ENCODE results near the gene SIPA1L3. TPM values are rescaled to one million over a fixed set of nuclear protein-coding genes. Genes with fewer than 3 reads are reported as not detected.

Gene SIPA1L3
- total and polyA plus RNA-seq, 2 experiments from 2014 or later: 13.7 to 23.3 TPM

- H3K9me3 ChIP-seq (ENCODE audit: low read depth): no peaks in the 10 kb centered on the region
- no peaks in the 10 kb centered on the region for H3K27me3 ChIP-seq
- no peaks in the 10 kb centered on the region for H3K36me3 ChIP-seq (replicated peaks; ENCODE audit: insufficient read depth, low read depth)
- no peaks in the 10 kb centered on the region for H3K79me2 ChIP-seq
- no peaks in the 10 kb centered on the region for H3K9me2 ChIP-seq (replicated peaks; ENCODE audit: insufficient read depth)
- WGBS (ENCODE audit: low lambda C conversion rate, missing lambda C conversion rate): 92% methylated on average over 22 of the region's 22 CpGs
- no peaks in the 10 kb centered on the region for H3K4me1 ChIP-seq (ENCODE audit: insufficient read depth)
- no peak for TF ChIP-seq EZH2phosphoT487 (IDR thresholded peaks at IDR 0.05; ENCODE audit: low read depth, severe bottlenecking, unreplicated experiment)
- TF ChIP-seq, protein P1, sequence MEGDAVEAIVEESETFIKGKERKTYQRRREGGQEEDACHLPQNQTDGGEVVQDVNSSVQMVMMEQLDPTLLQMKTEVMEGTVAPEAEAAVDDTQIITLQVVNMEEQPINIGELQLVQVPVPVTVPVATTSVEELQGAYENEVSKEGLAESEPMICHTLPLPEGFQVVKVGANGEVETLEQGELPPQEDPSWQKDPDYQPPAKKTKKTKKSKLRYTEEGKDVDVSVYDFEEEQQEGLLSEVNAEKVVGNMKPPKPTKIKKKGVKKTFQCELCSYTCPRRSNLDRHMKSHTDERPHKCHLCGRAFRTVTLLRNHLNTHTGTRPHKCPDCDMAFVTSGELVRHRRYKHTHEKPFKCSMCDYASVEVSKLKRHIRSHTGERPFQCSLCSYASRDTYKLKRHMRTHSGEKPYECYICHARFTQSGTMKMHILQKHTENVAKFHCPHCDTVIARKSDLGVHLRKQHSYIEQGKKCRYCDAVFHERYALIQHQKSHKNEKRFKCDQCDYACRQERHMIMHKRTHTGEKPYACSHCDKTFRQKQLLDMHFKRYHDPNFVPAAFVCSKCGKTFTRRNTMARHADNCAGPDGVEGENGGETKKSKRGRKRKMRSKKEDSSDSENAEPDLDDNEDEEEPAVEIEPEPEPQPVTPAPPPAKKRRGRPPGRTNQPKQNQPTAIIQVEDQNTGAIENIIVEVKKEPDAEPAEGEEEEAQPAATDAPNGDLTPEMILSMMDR (IDR thresholded peaks at IDR 0.05; ENCODE audit: poor library complexity): no peak
- DNase-seq (ENCODE audit: low spot score): no peak
- no peak overlapping the region for H3K27ac ChIP-seq
- no peak overlapping the region for H3K4me2 ChIP-seq
- H4K20me1 ChIP-seq (ENCODE audit: insufficient read depth, poor library complexity, severe bottlenecking): no peaks in the 10 kb centered on the region
- no peak overlapping the region for H2AFZ ChIP-seq
- no peak overlapping the region for H3K4me3 ChIP-seq
Measured at GRCh38 chr19:38173291-38174041, 266.5 kb downstream of the SIPA1L3 start.

DNA sequence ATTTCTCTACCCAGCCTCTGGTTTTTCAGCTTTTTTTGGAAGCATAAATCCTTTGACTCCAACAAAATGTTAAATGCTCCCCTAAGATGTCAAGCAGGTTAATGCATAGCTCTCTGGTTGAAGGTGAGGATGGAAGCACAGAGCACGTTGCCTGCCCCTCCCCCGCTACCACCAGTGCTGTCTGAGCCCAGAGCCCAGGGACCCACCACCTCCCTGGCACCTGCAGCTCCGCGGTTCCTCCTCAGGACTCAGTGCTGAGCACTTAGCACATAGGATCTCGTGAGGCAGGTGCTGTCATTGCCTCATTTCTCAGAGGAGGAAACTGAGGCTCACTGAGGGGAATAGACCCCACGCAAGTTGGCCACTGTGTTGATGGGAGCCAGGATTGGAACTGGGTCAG, 268.4 kb downstream of the SIPA1L3 start:
- H3K27me3 ChIP-seq: no peaks in the 10 kb centered on the region
- H2AFZ ChIP-seq: no peak overlapping the region
- peaks cover 8% of the 10 kb centered on the region for H3K9me3 ChIP-seq (ENCODE audit: low read depth)
- DNase-seq (ENCODE audit: low spot score): no peak
- no peak overlapping the region for H3K4me2 ChIP-seq
- WGBS (ENCODE audit: low lambda C conversion rate, missing lambda C conversion rate): 87% methylated on average over 6 of the region's 6 CpGs
- TF ChIP-seq EZH2 (IDR thresholded peaks at IDR 0.05; ENCODE audit: borderline replicate concordance) (no peak), EZH2phosphoT487 (IDR thresholded peaks at IDR 0.05; ENCODE audit: low read depth, severe bottlenecking, unreplicated experiment) (no peak)
- TF ChIP-seq, protein P1 (IDR thresholded peaks at IDR 0.05; ENCODE audit: poor library complexity): no peak
- no peak overlapping the region for H3K4me3 ChIP-seq
- no peak overlapping the region for H3K27ac ChIP-seq
- H3K9me2 ChIP-seq (replicated peaks; ENCODE audit: insufficient read depth): no peaks in the 10 kb centered on the region
- peaks cover 4% of the 10 kb centered on the region for H3K36me3 ChIP-seq (replicated peaks; ENCODE audit: insufficient read depth, low read depth)
- H3K4me1 ChIP-seq (ENCODE audit: insufficient read depth): no peaks in the 10 kb centered on the region
- no peaks in the 10 kb centered on the region for H3K79me2 ChIP-seq
- no peaks in the 10 kb centered on the region for H4K20me1 ChIP-seq (ENCODE audit: insufficient read depth, poor library complexity, severe bottlenecking)

DNA sequence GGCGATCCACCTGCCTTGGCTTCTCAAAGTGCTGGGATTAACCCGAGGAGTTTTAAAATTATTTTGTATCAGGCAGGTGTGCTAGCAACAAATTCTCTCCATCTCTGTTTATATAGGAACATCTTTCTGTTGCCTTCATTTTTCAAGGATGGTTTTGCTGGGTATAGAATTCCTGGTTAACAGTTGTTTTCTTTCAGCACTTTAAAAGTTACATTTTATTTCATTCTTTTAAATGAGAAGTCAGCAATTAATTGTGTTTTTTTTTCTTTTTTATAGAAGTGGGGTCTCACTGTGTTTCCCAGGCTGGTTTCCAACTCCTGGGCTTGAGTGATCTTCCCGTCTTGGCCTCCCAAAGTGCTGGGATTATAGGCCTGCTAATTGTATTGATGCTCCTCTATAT, 273.1 kb downstream of the SIPA1L3 start:
- H3K36me3 ChIP-seq (replicated peaks; ENCODE audit: insufficient read depth, low read depth): peaks cover 4% of the 10 kb centered on the region
- peaks cover 8% of the 10 kb centered on the region for H3K9me3 ChIP-seq (ENCODE audit: low read depth)
- no peaks in the 10 kb centered on the region for H3K9me2 ChIP-seq (replicated peaks; ENCODE audit: insufficient read depth)
- H3K4me3 ChIP-seq: no peak overlapping the region
- no peak overlapping the region for H2AFZ ChIP-seq
- WGBS (ENCODE audit: low lambda C conversion rate, missing lambda C conversion rate): 97% methylated on average over 3 of the region's 3 CpGs
- H4K20me1 ChIP-seq (ENCODE audit: insufficient read depth, poor library complexity, severe bottlenecking): no peaks in the 10 kb centered on the region
- H3K4me2 ChIP-seq: no peak overlapping the region
- no peaks in the 10 kb centered on the region for H3K27me3 ChIP-seq
- H3K79me2 ChIP-seq: no peaks in the 10 kb centered on the region
- DNase-seq (ENCODE audit: low spot score): no peak
- peaks cover 3% of the 10 kb centered on the region for H3K4me1 ChIP-seq (ENCODE audit: insufficient read depth)
- TF ChIP-seq, protein P1 (IDR thresholded peaks at IDR 0.05; ENCODE audit: poor library complexity): no peak
- H3K27ac ChIP-seq: no peak overlapping the region
